Neural crest cell (in vitro differentiated cells): ENCODE data around the gene ARPIN. TPM values are rescaled to one million over a fixed set of nuclear protein-coding genes. Genes with fewer than 3 reads are reported as not detected.
"Not testable (repeated sequence)": the region's sequence is repeated elsewhere in the genome, so short reads cannot be mapped to it uniquely, and the experiment has no call there.

Experiments
- DNase-seq: peaks from one replicate; pipeline ENCODE4 v3.0.0; 2021; ENCODE audit warnings: low read depth, mixed read lengths, low spot score
- H3K27ac Mint-ChIP-seq: one replicate; pipeline ENCODE4 v1.8.0; 2021; ENCODE audit warnings: mild to moderate bottlenecking, mixed read lengths; ENCODE audit not compliant: unreplicated experiment
- H3K27me3 Mint-ChIP-seq: 2 replicates; pipeline ENCODE4 v1.8.0; 2021; ENCODE audit warnings: low read depth, mild to moderate bottlenecking, mixed read lengths
- H3K36me3 Mint-ChIP-seq: 2 replicates; pipeline ENCODE4 v1.8.0; 2021; ENCODE audit warnings: low read depth, mild to moderate bottlenecking, mixed read lengths
- H3K4me1 Mint-ChIP-seq: 2 replicates; pipeline ENCODE4 v1.8.0; 2021; ENCODE audit warnings: mixed read lengths
- H3K4me3 Mint-ChIP-seq: one replicate; pipeline ENCODE4 v1.8.0; 2021; ENCODE audit warnings: mild to moderate bottlenecking, mixed read lengths
- H3K9me3 Mint-ChIP-seq: 2 replicates; pipeline ENCODE4 v1.8.0; 2021; ENCODE audit warnings: mixed read lengths
- CTCF ChIP-seq: fragments of 200-600 bp; sonication (generic); conservative IDR thresholded peaks from 2 replicates; pipeline ENCODE4 v1.5.0; 2021; ENCODE audit warnings: antibody characterized with exemption, mild to moderate bottlenecking
- total RNA-seq: library from RNA; stranded (reverse); gene quantifications from 2 replicates; pipeline ENCODE4 v1.2.1, GENCODE V29; 2021

Gene ARPIN
- total RNA-seq, 1 donor from 2014 or later, result 26.0 TPM

DNA sequence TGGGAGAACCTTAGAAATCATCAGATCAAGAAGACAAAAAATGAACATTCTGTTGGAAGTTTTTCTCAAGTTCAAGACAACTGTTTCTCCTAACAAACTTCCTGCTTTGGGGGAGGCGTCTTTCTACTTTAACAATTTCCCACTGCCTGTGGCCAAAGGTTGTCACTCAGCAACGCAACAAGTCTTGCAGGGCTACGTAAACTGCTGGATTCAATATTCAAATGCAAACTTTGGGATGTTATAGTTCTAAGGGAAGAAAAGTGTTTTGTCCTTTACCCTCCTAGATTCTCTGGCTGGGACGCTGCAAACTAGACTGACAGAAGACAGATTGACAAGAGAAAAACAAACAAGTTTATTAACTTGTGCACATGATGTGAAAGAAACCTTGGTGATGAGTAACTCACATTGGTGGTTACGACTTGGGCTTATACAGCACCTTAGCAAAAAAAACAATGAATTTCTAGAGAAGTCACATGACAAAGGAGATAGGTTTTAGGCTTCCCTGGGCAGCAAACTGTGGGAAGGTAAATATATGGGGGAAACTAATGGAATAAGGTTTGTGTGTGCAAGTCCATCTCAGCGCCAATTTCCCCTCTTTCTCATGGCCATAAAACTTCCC is 34.0 kb upstream of the ARPIN start:
- DNase-seq, result no peak
- Mint-ChIP-seq H3K4me3 (no peak overlapping the region), H3K27ac (no peak overlapping the region), H3K36me3 (no peaks in the 10 kb centered on the region), H3K27me3 (no peaks in the 10 kb centered on the region), H3K9me3 (no peaks in the 10 kb centered on the region), H3K4me1 (peaks cover 13% of the 10 kb centered on the region)
- TF ChIP-seq CTCF, result no peak

- not testable (repeated sequence) for H3K27me3 Mint-ChIP-seq, H3K4me3 Mint-ChIP-seq, H3K4me1 Mint-ChIP-seq, DNase-seq, H3K36me3 Mint-ChIP-seq, H3K9me3 Mint-ChIP-seq, H3K27ac Mint-ChIP-seq
Measured at GRCh38 chr15:89943721-89944120, 31.0 kb upstream of the ARPIN start.

DNA sequence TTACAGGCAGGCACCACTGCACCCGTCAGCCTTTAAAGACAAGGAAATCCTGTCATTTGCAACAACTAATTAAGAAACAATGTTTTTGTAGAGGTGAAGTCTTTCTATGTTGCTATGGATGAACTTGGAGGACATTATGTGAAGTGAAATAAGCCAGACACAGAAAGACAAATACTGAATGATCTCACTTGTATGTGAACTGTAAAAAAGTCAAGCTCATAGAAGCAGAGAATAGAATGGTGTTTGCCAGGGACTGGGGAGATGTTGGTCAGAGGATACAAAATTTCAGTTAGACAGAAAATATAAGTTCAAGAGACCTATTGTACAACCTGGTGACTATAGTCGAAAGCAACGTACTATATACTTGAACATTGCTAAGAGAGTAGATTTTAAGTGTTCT is 27.2 kb upstream of the ARPIN start:
- Mint-ChIP-seq H3K9me3 (peaks cover 2% of the 10 kb centered on the region), H3K4me3 (no peak overlapping the region), H3K4me1 (no peaks in the 10 kb centered on the region), H3K27ac (no peak overlapping the region), H3K36me3 (no peaks in the 10 kb centered on the region), H3K27me3 (no peaks in the 10 kb centered on the region)
- no peak for TF ChIP-seq CTCF
- DNase-seq, result no peak

DNA sequence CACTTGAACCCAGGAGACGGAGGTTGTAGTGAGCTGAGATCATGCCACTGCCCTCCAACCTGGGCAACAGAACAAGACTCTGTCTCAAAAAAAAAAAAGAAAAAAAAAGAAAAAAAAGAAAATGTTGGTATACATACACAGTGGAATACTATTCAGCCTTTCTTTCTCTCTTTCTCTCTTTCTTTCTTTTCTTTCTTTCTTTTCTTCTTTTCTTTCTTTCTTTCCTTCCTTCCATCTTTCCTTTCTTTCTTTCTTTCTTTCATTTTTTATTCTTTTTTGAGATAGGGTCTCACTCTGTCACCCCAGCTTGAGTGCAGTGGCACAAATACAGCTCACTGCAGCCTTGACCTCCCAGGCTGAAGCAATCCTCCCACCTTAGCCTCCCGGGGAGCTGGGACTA is 26.6 kb upstream of the ARPIN start:
- not testable (repeated sequence) for H3K27me3 Mint-ChIP-seq, H3K4me1 Mint-ChIP-seq, H3K9me3 Mint-ChIP-seq, H3K4me3 Mint-ChIP-seq, H3K36me3 Mint-ChIP-seq, DNase-seq
- H3K27ac Mint-ChIP-seq, result peak overlapping the region; percentile 9

DNA sequence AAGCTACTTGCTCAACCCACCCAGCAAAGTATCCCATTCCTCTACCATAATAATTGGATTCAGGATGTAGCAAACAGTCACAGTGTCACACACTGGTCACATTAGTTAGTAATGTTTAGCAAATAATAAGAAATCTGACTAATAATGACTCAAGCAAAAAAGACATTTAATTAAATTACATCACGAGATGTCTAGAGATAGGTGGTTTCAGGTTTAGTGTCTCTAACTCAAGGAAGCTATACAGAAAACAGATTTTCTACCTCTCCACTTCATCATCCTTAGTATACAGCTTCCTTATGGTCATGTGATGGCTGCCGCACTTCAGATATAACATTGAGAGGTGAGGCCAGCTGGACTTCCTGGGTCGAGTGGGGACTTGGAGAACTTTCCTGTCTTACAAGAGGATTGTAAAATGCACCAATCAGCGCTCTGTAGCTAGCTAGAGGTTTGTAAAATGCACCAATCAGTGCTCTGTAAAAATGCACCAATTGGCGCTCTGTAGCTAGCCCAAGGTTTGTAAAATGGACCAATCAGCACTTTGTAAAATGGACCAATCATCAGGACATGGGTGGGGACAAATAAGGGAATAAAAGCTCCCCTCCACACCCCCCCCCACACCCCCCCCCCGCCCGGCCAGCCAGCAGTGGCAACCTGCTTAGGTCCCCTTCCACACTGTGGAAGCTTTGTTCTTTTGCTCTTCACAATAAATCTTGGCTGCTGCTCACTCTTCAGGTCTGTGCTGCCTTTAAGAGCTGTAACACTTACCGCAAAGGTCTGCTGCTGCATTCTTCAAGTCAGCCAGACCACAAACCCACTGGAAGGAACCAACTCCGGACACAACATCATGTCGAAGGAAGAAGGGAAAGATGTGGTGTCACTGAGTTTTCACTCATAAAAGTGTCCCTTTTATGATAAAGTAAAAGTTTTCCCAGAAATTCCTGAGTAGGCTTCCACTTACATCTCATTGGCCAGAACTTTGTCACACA is 24.9 kb upstream of the ARPIN start:
- Mint-ChIP-seq H3K9me3 (peaks cover 2% of the 10 kb centered on the region), H3K27ac (peak overlapping the region; percentile 73), H3K4me1 (no peaks in the 10 kb centered on the region), H3K4me3 (no peak overlapping the region), H3K36me3 (no peaks in the 10 kb centered on the region), H3K27me3 (no peaks in the 10 kb centered on the region)
- TF ChIP-seq CTCF, result no peak
- no peak for DNase-seq

- TF ChIP-seq CTCF, result no peak
- DNase-seq, result no peak
- Mint-ChIP-seq H3K27me3 (no peaks in the 10 kb centered on the region), H3K4me1 (no peaks in the 10 kb centered on the region), H3K9me3 (peaks cover 2% of the 10 kb centered on the region), H3K36me3 (no peaks in the 10 kb centered on the region), H3K27ac (no peak overlapping the region), H3K4me3 (no peak overlapping the region)
Measured at GRCh38 chr15:89936786-89937265, 24.1 kb upstream of the ARPIN start.
